HG03060 (cell line): Measurements from ENCODE around the gene MARCKSL1.
A peak's percentile ranks its signal among the peaks of the same experiment; 100 is the strongest.
"Not testable (repeated sequence)": the region's sequence is repeated elsewhere in the genome, so short reads cannot be mapped to it uniquely, and the experiment has no call there.

Source experiments
- ATAC-seq: cut with Tn5 transposase; IDR thresholded peaks from one replicate; pipeline ENCODE4 v1.9.1; 2021; ENCODE audit warnings: low read depth, moderate number of reproducible peaks; ENCODE audit not compliant: unreplicated experiment

Gene MARCKSL1

GRCh38 chr1:32291708-32292538, 44.1 kb downstream of the MARCKSL1 start, which contains the start of gene HDAC1:
TSS of gene HDAC1 (plus strand) at chr1:32292083. CDS start at chr1:32292170, 87 bp downstream.
- peak; percentile 89 for ATAC-seq

- no peak for ATAC-seq
Observed at GRCh38 chr1:32291145-32291707, 44.8 kb downstream of the MARCKSL1 start.

GRCh38 chr1:32289256-32289655, 46.8 kb downstream of the MARCKSL1 start:
- ATAC-seq, result no peak

GRCh38 chr1:32286763-32287162, 49.3 kb downstream of the MARCKSL1 start:
- ATAC-seq, result no peak

GRCh38 chr1:32285658-32286057, 50.4 kb downstream of the MARCKSL1 start:
- no peak for ATAC-seq

- ATAC-seq, result not testable (repeated sequence)
Observed at GRCh38 chr1:32284777-32285176, 51.3 kb downstream of the MARCKSL1 start.
